NCI-H2029 treated with DMSO at 0.1 percent for 48 hours (cell line): ENCODE measurements around the gene SMPDL3A.

Experiments
- DNase-seq: peaks from one replicate; lab custom pipeline; 2025; lab: John Stamatoyannopoulos, UW

The SMPDL3A gene

GRCh38 chr6:122778302-122778701, 10.8 kb upstream of the SMPDL3A start:
- no peak for DNase-seq

DNA sequence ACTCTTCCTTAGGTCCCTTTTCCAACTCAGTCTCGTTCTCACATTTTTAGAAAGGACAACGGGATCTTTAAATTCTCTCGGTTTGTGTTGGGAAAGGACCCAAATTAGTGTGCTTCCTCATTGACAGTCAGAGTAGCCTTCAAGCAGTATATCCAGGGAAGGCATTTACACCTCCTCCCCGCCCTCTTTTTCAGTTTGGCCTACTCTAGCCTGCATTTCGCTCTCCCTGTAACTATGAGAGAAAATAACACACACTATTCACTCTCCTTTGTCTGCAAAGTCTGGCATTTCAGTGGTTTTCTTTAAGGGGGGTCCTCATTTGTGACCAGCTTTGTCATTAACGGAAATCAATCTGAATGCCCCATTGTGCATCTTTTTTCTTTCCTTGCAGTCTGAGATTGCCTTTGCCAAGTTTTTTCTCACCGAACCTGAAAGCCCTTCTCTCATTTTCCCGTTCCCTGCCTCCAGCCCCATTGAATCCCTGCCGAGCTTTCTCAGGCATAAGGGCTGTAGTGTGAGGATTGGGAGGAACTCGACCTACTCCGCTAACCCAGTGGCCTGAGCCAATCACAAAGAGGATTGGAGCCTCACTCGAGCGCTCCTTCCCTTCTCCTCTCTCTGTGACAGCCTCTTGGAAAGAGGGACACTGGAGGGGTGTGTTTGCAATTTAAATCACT, 9.9 kb upstream of the SMPDL3A start:
- DNase-seq, result no peak

DNA sequence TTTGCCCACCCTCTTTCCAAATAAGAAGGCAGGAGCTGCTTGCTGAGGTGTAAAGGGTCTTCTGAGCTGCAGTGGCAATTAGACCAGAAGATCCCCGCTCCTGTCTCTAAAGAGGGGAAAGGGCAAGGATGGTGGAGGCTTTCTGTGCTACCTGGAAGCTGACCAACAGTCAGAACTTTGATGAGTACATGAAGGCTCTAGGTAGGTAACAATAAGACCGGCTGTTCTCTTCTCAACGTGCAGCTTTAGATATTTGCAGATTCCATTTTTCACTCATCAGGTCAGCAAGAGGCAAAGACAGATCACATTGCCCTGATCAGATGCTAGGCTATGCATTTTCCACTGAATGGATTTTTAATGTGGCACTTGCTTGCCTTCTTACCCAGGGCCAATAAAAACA, 9.4 kb upstream of the SMPDL3A start, which contains the start of gene FABP7:
Gene FABP7, plus strand, starts transcription at position 50 of the 400 bp plus-strand sequence. Its CDS starts 79 bp downstream, at position 129.
- no peak for DNase-seq

- no peak for DNase-seq
Observed at GRCh38 chr6:122780114-122780513, 8.9 kb upstream of the SMPDL3A start.

DNA sequence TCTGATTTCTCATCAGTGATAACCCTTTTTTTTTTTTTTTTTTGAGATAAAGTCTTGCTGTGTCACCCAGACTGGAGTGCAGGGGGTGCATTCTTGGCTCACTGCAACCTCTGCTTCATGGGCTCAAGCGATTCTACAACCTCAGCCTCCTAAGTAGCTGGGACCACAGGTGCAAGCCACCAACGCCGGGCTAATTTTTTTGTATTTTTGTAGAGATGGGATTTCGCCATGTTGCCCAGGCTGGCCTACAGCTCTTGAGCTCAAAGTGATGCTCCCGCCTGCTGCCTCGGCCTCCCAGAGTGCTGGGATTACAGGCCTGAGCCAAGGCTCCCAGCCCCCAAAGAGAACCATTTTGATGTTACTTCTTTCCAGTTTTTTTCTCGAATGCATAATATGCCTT, 7.3 kb upstream of the SMPDL3A start:
- DNase-seq, result no peak

GRCh38 chr6:122783401-122783800, 5.7 kb upstream of the SMPDL3A start:
- no peak for DNase-seq

DNA sequence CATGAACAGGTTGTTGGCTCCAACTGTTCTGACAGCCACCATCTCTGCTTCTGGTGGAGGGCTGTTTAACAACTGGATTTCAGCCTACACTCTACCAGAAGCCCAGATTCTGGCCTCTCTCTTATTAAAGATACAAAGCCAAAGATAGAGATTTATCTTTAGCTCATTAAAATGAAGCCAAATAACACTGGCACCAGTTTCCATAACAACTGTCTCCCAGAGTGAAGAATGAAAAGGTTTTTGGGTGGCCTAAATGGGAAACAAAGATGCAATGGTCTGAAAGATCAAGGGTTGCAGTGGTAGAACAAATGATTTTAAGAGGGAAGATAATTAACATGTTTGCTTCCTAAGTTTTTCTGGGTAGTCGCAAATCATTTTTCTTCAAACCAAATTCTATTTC, 3.2 kb upstream of the SMPDL3A start:
- DNase-seq, result no peak

DNA sequence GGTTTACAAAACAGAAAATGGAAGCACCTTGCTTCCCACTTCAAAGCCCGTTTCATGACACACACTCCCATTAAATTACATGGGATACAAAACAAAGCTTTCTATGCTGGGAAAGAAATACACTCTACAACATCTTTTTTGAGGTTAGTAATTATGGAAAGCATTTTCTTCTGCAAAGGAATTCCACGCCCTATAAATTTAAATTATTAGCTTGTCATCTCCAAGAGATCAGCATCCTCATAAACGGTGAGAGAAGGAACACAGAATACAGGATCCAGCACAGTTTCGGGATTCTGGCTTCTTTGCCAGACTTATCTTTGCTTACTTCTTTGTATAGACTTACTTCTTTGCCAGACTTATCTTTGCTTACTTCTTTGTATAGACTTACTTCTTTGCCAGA, 1.3 kb upstream of the SMPDL3A start:
- no peak for DNase-seq

- DNase-seq, result no peak
Observed at GRCh38 chr6:122788208-122788607, 850 bp upstream of the SMPDL3A start.

DNA sequence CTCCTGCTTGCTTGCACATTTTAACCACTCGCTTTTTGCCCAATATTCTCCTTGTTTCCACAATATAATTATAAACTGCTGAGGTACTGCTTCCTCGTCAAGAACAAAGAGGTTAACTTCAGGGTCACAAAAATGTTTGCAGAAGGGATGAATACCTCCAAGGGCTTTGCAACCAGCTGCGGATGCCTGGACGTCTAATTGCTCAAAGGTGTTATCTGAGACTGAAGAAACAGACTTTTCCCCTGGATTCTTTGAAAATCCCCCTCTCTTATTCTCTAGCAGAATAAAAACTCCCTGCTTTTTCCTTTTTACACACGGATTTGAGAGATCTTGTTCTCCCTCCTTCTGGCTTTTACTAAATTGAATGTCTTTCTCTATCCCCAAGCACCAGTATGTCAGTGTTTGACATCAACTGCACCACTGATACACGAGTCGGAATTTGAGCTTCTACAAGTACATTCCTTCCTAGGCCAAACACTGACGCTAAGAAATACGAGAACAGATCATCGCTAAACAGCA, 336 bp upstream of the SMPDL3A start:
- DNase-seq, result peak; percentile 82

GRCh38 chr6:122790028-122790422, 967 bp downstream of the SMPDL3A start:
- DNase-seq, result no peak

GRCh38 chr6:122790423-122791309, 1.6 kb downstream of the SMPDL3A start:
- peak; percentile 38 for DNase-seq

- no peak for DNase-seq
Observed at GRCh38 chr6:122791310-122791679, 2.2 kb downstream of the SMPDL3A start.

DNA sequence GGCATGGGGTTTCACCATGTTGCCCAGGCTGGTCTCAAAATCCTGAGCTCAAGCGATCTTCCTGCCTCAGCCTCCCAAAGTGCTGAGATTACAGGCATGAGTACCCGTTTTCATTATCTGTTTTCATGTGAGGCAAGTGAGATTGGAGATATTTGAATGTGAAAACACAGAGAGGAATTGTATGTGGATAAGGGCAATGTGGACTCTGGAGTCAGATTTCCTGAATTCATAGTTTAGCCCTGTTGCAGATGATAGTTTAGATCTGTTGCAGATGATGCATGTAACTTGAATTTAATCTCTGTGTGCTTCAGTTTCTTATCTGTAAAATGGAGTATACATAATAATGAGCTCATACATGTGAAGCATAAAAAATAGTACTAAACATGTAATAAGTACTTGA, 3.7 kb downstream of the SMPDL3A start:
- DNase-seq, result no peak

DNA sequence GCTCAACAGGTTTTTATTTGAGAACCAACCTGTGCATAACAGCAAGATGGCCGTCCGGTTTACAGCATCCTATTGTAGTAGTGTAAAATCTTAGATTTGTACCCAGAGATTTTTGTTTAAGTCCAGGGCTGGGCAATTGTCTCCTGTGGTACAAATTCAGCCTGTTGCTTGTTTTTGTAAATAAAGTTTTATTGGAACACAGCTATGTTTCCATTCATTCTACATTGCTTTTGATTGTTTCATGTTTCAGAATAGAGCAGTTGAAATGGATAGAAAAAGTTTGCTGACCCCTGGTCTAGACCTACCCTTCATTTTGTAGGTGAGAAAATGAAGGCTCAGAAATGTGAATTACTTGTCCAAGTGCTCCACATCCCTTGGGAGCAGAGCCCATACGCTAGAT, 8.5 kb downstream of the SMPDL3A start:
- no peak for DNase-seq

- peak; percentile 60 for DNase-seq
Observed at GRCh38 chr6:122798099-122798641, 9.1 kb downstream of the SMPDL3A start.

GRCh38 chr6:122799140-122799745, 10.2 kb downstream of the SMPDL3A start:
- DNase-seq, result peak; percentile 32

GRCh38 chr6:122799916-122800686, 11.0 kb downstream of the SMPDL3A start:
- DNase-seq, result no peak

DNA sequence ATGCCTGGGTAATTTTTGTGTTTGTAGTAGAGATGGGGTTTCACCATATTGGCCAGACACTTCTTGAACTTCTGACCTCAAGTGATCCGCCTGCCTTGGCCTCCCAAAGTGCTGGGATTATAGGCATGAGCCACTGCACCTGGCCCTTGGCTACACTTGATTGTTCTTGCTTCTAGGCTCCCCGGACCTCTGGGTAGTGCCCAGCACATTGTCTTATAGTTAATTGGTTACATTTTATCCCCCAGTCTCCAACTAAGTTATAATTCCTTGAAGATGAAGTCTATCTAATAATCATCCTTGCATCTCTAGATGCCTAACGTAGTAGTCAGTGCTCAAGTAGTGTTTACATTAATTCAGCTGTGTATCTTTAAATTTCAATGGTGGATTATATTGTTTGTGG, 11.8 kb downstream of the SMPDL3A start:
- no peak for DNase-seq

DNA sequence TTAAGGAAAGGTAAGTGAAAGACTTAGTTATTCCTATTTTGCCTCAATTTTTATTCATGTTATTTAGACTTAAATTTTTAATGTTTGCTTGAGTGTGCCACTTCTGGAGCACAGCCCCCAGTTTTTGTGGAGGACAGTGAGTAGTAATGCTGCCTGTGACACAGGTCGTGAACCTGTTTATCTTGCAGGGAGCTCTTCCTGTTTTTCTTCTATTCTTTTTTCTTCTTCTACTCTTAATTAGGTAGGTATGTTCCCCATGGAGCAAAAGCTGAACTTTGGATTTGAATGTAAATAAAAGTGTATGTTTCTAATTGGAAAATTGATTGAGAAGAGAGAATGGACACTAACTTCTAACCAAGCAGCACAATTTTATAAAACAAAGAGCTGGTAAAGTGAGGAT, 12.3 kb downstream of the SMPDL3A start:
- DNase-seq, result no peak

GRCh38 chr6:122803171-122803661, 14.2 kb downstream of the SMPDL3A start:
- DNase-seq, result no peak
